IMR-90 (cell line): ENCODE measurements around the gene TOR1A. TPM values are rescaled to one million over a fixed set of nuclear protein-coding genes. Genes with fewer than 3 reads are reported as not detected.

Experiments used
- ATAC-seq: fragments of 200-7000 bp; cut with Tn5 transposase; 2 replicates; pipeline ENCODE4 v1.9.1; 2020; ENCODE audit warnings: low read depth, mild to moderate bottlenecking, moderate library complexity
- BruUV-seq: library from RNA; stranded (reverse); fragments of 400-500 nt; replicated peaks from 2 replicates; lab custom pipeline; 2021; lab: Mats Ljungman, UMichigan
- CTCF ChIA-PET: fragments of 300-600 bp; formaldehyde crosslinking; extraction: SDS; loops from one replicate; lab custom pipeline; 2021; ENCODE audit warnings: antibody characterized with exemption; lab: Yijun Ruan, JAX
- POLR2A ChIA-PET: fragments of 300-600 bp; sonication (Branson Sonifier 250); formaldehyde crosslinking; loops from one replicate; lab custom pipeline; 2022; ENCODE audit warnings: antibody characterized with exemption; ENCODE audit not compliant: unreplicated experiment; lab: Charles Lee
- DNase-seq: peaks from one replicate; pipeline ENCODE4 v3.0.0; 2013
- H2AFZ ChIP-seq: replicated peaks from 2 replicates; pipeline ENCODE3; 2013; ENCODE audit warnings: low read length, mild to moderate bottlenecking; ENCODE audit not compliant: poor library complexity
- H2AK5ac ChIP-seq: 2 replicates; pipeline ENCODE4 v1.6.1; 2013; ENCODE audit warnings: low read depth, low read length, inconsistent platforms
- H2AK9ac ChIP-seq: replicated peaks from 2 replicates; pipeline ENCODE3; 2013; ENCODE audit warnings: mild to moderate bottlenecking, low read depth, low read length, moderate library complexity; ENCODE audit not compliant: poor library complexity
- H2BK120ac ChIP-seq: 2 replicates; pipeline ENCODE4 v1.6.1; 2013; ENCODE audit warnings: low read depth, low read length, inconsistent platforms
- H2BK15ac ChIP-seq: 3 replicates; pipeline ENCODE4 v1.6.1; 2013; ENCODE audit warnings: low read depth, low read length, inconsistent platforms
- H2BK20ac ChIP-seq: 2 replicates; pipeline ENCODE4 v1.6.1; 2013; ENCODE audit warnings: low read depth, mild to moderate bottlenecking, inconsistent platforms, low read length, moderate library complexity
- H2BK5ac ChIP-seq: 2 replicates; pipeline ENCODE4 v1.6.1; 2013; ENCODE audit warnings: mild to moderate bottlenecking, low read depth, low read length, inconsistent platforms; ENCODE audit not compliant: poor library complexity, severe bottlenecking
- H3K14ac ChIP-seq: replicated peaks from 2 replicates; pipeline ENCODE4 v1.6.1; 2013; ENCODE audit warnings: low read depth, low read length, inconsistent platforms
- H3K18ac ChIP-seq: 2 replicates; pipeline ENCODE4 v1.6.1; 2013; ENCODE audit warnings: low read depth, low read length, control low read depth
- H3K23ac ChIP-seq: 2 replicates; pipeline ENCODE4 v1.6.1; 2013; ENCODE audit warnings: low read depth, low read length, inconsistent platforms
- H3K27ac ChIP-seq: 2 replicates; pipeline ENCODE4 v1.5.1; 2013; ENCODE audit warnings: mild to moderate bottlenecking, control low read depth, low read length; ENCODE audit not compliant: insufficient read depth
- H3K27me3 ChIP-seq: 2 replicates; pipeline ENCODE4 v1.6.1; 2013; ENCODE audit warnings: low read length; ENCODE audit not compliant: control insufficient read depth, insufficient read depth
- H3K36me3 ChIP-seq: 2 replicates; pipeline ENCODE4 v1.6.1; 2013; ENCODE audit warnings: low read length, mixed read lengths; ENCODE audit not compliant: control insufficient read depth, insufficient read depth
- H3K4ac ChIP-seq: 2 replicates; pipeline ENCODE4 v1.6.1; 2013; ENCODE audit warnings: low read depth, low read length, inconsistent platforms
- H3K4me1 ChIP-seq: 2 replicates; pipeline ENCODE4 v1.6.1; 2013; ENCODE audit warnings: low read length, mixed read lengths; ENCODE audit not compliant: control insufficient read depth, insufficient read depth
- H3K4me2 ChIP-seq: 2 replicates; pipeline ENCODE4 v1.6.1; 2013; ENCODE audit warnings: low read depth, mild to moderate bottlenecking, control low read depth, low read length, moderate library complexity
- H3K4me3 ChIP-seq: 2 replicates; pipeline ENCODE4 v1.5.1; 2013; ENCODE audit warnings: low read depth, mild to moderate bottlenecking, control low read depth, low read length, moderate library complexity; ENCODE audit not compliant: insufficient read depth
- H3K56ac ChIP-seq: 2 replicates; pipeline ENCODE4 v1.6.1; 2013; ENCODE audit warnings: low read length, inconsistent platforms; ENCODE audit not compliant: insufficient read depth; ENCODE audit errors: extremely low read depth
- H3K79me1 ChIP-seq, 2 experiments: 2 replicates each; pipeline ENCODE4 v1.6.1; 2013; ENCODE audit warnings: low read length in 2 of 2, inconsistent platforms in 1 of 2, low read depth in 1 of 2
- H3K9ac ChIP-seq: 2 replicates; pipeline ENCODE4 v1.6.1; 2013; ENCODE audit warnings: low read depth, low read length, control low read depth
- H3K9me1 ChIP-seq: 2 replicates; pipeline ENCODE4 v1.6.1; 2013; ENCODE audit warnings: low read length, inconsistent platforms; ENCODE audit not compliant: insufficient read depth
- H3K9me3 ChIP-seq: 2 replicates; pipeline ENCODE4 v1.6.1; 2013; ENCODE audit warnings: low read length; ENCODE audit not compliant: control insufficient read depth, insufficient read depth
- H4K20me1 ChIP-seq: 2 replicates; pipeline ENCODE4 v1.6.1; 2013; ENCODE audit warnings: low read length, inconsistent platforms; ENCODE audit not compliant: insufficient read depth
- H4K5ac ChIP-seq: 2 replicates; pipeline ENCODE4 v1.6.1; 2013; ENCODE audit warnings: mild to moderate bottlenecking, low read depth, low read length, control low read depth
- H4K8ac ChIP-seq, 2 experiments: 2 replicates each; pipeline ENCODE4 v1.6.1; 2013; ENCODE audit warnings: low read depth in 2 of 2, low read length in 2 of 2, control low read depth in 1 of 2, inconsistent platforms in 1 of 2
- H4K91ac ChIP-seq: 2 replicates; pipeline ENCODE4 v1.6.1; 2013; ENCODE audit warnings: low read depth, low read length, inconsistent platforms; ENCODE audit not compliant: insufficient read depth
- BHLHE40 ChIP-seq: fragments of 150-350 bp; IDR thresholded peaks from 2 replicates; pipeline ENCODE4 v1.6.1; 2016; ENCODE audit warnings: mild to moderate bottlenecking, low read depth, low read length
- CEBPB ChIP-seq: IDR thresholded peaks from 2 replicates; pipeline ENCODE4 v1.6.1; 2012; ENCODE audit warnings: low read depth, low read length, improper control_type of control experiment
- CHD1 ChIP-seq: IDR thresholded peaks from 2 replicates; pipeline ENCODE4 v1.6.1; 2012; ENCODE audit warnings: low read depth, low read length, improper control_type of control experiment
- CTCF ChIP-seq: conservative IDR thresholded peaks from 2 replicates; pipeline ENCODE4 v1.5.1; 2012; ENCODE audit warnings: mild to moderate bottlenecking, low read depth, low read length, improper control_type of control experiment
- ELK1 ChIP-seq: fragments of 150-350 bp; IDR thresholded peaks from 2 replicates; pipeline ENCODE4 v1.6.1; 2016; ENCODE audit warnings: low read depth, mild to moderate bottlenecking, low read length, moderate library complexity, borderline replicate concordance
- FOS ChIP-seq: fragments of 150-350 bp; IDR thresholded peaks from 2 replicates; pipeline ENCODE4 v1.6.1; 2016; ENCODE audit warnings: low read depth, low read length
- MAFK ChIP-seq: IDR thresholded peaks from 2 replicates; pipeline ENCODE4 v1.6.1; 2012; ENCODE audit warnings: low read depth, low read length, improper control_type of control experiment
- MAZ ChIP-seq: IDR thresholded peaks from 2 replicates; pipeline ENCODE4 v1.6.1; 2012; ENCODE audit warnings: low read depth, mild to moderate bottlenecking, low read length, improper control_type of control experiment, moderate library complexity, borderline replicate concordance
- MXI1 ChIP-seq: IDR thresholded peaks from 2 replicates; pipeline ENCODE4 v1.6.1; 2012; ENCODE audit warnings: low read depth, mild to moderate bottlenecking, low read length, moderate library complexity, borderline replicate concordance
- NFE2L2 ChIP-seq: fragments of 150-350 bp; IDR thresholded peaks from 2 replicates; pipeline ENCODE4 v1.6.1; 2016; ENCODE audit warnings: low read depth, mild to moderate bottlenecking, low read length
- POLR2A ChIP-seq: IDR thresholded peaks from 2 replicates; pipeline ENCODE4 v1.6.1; 2012; ENCODE audit warnings: mild to moderate bottlenecking, low read depth, low read length
- RAD21 ChIP-seq: IDR thresholded peaks from 2 replicates; pipeline ENCODE4 v1.6.1; 2012; ENCODE audit warnings: low read length, improper control_type of control experiment
- RCOR1 ChIP-seq: IDR thresholded peaks from 2 replicates; pipeline ENCODE4 v1.6.1; 2012; ENCODE audit warnings: mild to moderate bottlenecking, low read length, improper control_type of control experiment; ENCODE audit not compliant: insufficient replicate concordance
- RFX5 ChIP-seq: IDR thresholded peaks from 2 replicates; pipeline ENCODE4 v1.8.0; 2012; ENCODE audit warnings: low read depth, mild to moderate bottlenecking, low read length, moderate library complexity
- SMC3 ChIP-seq: fragments of 150-350 bp; IDR thresholded peaks from 2 replicates; pipeline ENCODE4 v1.6.1; 2016; ENCODE audit warnings: low read depth, mild to moderate bottlenecking, antibody characterized with exemption, low read length, moderate library complexity
- USF2 ChIP-seq: fragments of 150-350 bp; IDR thresholded peaks from 2 replicates; pipeline ENCODE4 v1.6.1; 2017; ENCODE audit warnings: mild to moderate bottlenecking, antibody characterized with exemption, low read length, low read depth
- WGBS, 2 experiments: methylation state at CpG; one replicate each; pipeline versions ENCODE4 v1.1.5 to v1.1.7; 2013; ENCODE audit warnings: missing lambda C conversion rate in 2 of 2; ENCODE audit not compliant: insufficient read length in 1 of 2; ENCODE audit errors: extremely low coverage in 2 of 2; 5-methylcytosine and 5-hydroxymethylcytosine counted together
- dilution Hi-C: fragments of 300-500 bp; cut with HindIII; formaldehyde crosslinking; loops from one replicate; pipeline ENCODE4 v1.14.3; 2018; ENCODE audit warnings: low sequenced_read_pairs; ENCODE audit not compliant: unreplicated experiment
- in situ Hi-C: fragments of 300-500 bp; cut with MboI; formaldehyde crosslinking; loops from 3 replicates; pipeline ENCODE4 v1.14.3; 2019; ENCODE audit warnings: low sequenced_read_pairs, inconsistent platforms, mixed read lengths
- intact Hi-C: fragments of 100-400 bp; cut with micrococcal nuclease; formaldehyde crosslinking; loops from 2 replicates; pipeline ENCODE4 v1.10.0; 2022
- polyA plus RNA-seq, 3 experiments: library from polyadenylated mRNA; depleted of rRNA; stranded (reverse); fragments of >200 nt; gene quantifications; 2 replicates each; pipeline ENCODE4 v1.2.3, GENCODE V29; 2012; ENCODE audit warnings: low replicate concordance in 1 of 3
- total RNA-seq: library from RNA; depleted of rRNA; stranded (reverse); fragments of >200 nt; gene quantifications from 2 replicates; pipeline ENCODE4 v1.2.3, GENCODE V29; 2012

Gene TOR1A
- total and polyA plus RNA-seq, 2 of the 4 experiments (the other 2 are of a cell fraction) = 27.1 to 74.2 TPM

GRCh38 chr9:129828969-129829368 lies 5.0 kb upstream of the TOR1A start:
- 98% methylated on average over 9 of the region's 10 CpGs; no CpG with 5 or more reads in 1 of the 2 experiments for WGBS, 2 experiments
- BruUV-seq = no TSS peak
- H2AK5ac ChIP-seq = no peak overlapping the region
- no peaks in the 10 kb centered on the region for H3K27me3 ChIP-seq
- H3K79me1 ChIP-seq = peaks cover 7 to 10% of the 10 kb centered on the region in 2 experiments
- H2BK5ac ChIP-seq = no peak overlapping the region
- dilution Hi-C loops = no loop called here
- no peak overlapping the region for H2BK120ac ChIP-seq
- H3K9me3 ChIP-seq = no peaks in the 10 kb centered on the region
- no peak overlapping the region for H3K9ac ChIP-seq
- in situ Hi-C loops = no loop called here
- no peak overlapping the region for H3K56ac ChIP-seq
- H2BK20ac ChIP-seq = no peak overlapping the region
- no peak overlapping the region for H3K4me3 ChIP-seq
- H4K8ac ChIP-seq = no peak overlapping the region
- intact Hi-C loops = no loop called here
- ATAC-seq (no peak), DNase-seq (no peak)
- H3K9me1 ChIP-seq = peaks cover 6% of the 10 kb centered on the region; the same call in 1 of the 2 replicates
- TF ChIP-seq POLR2A = no peak
- no peak for TF ChIP-seq RAD21
- no peak for TF ChIP-seq RFX5
- TF ChIP-seq FOS = no peak
- TF ChIP-seq CTCF = no peak
- TF ChIP-seq RCOR1 = no peak
- no peak for TF ChIP-seq MAZ
- no peak for TF ChIP-seq BHLHE40
- TF ChIP-seq CEBPB = no peak
- TF ChIP-seq USF2 = no peak
- TF ChIP-seq MXI1 = no peak
- TF ChIP-seq MAFK = no peak
- no peak for TF ChIP-seq ELK1
- TF ChIP-seq CHD1 = no peak
- no peak for TF ChIP-seq NFE2L2
- no peak for TF ChIP-seq SMC3
- H2AK9ac ChIP-seq = no peak overlapping the region
- ChIA-PET POLR2A (no interaction called here), CTCF (no interaction called here)
- H4K5ac ChIP-seq = no peak overlapping the region
- no peak overlapping the region for H3K18ac ChIP-seq
- no peak overlapping the region for H2AFZ ChIP-seq
- H3K4me2 ChIP-seq = no peak overlapping the region
- H4K20me1 ChIP-seq = no peaks in the 10 kb centered on the region; the same call in 1 of the 2 replicates
- no peak overlapping the region for H2BK15ac ChIP-seq
- no peaks in the 10 kb centered on the region for H3K4me1 ChIP-seq
- H3K4ac ChIP-seq = no peak overlapping the region
- H3K27ac ChIP-seq = no peak overlapping the region
- H3K36me3 ChIP-seq = peaks cover 32% of the 10 kb centered on the region
- no peak overlapping the region for H3K23ac ChIP-seq
- no peak overlapping the region for H4K91ac ChIP-seq
- no peak overlapping the region for H3K14ac ChIP-seq
